NCI-H82 (cell line): ENCODE measurements around the gene SSH3.
"Not testable (repeated sequence)": the region's sequence is repeated elsewhere in the genome, so short reads cannot be mapped to it uniquely, and the experiment has no call there.

ENCODE experiments used
- DNase-seq: peaks from one replicate; lab custom pipeline; 2025; lab: John Stamatoyannopoulos, UW

SSH3 gene

DNA sequence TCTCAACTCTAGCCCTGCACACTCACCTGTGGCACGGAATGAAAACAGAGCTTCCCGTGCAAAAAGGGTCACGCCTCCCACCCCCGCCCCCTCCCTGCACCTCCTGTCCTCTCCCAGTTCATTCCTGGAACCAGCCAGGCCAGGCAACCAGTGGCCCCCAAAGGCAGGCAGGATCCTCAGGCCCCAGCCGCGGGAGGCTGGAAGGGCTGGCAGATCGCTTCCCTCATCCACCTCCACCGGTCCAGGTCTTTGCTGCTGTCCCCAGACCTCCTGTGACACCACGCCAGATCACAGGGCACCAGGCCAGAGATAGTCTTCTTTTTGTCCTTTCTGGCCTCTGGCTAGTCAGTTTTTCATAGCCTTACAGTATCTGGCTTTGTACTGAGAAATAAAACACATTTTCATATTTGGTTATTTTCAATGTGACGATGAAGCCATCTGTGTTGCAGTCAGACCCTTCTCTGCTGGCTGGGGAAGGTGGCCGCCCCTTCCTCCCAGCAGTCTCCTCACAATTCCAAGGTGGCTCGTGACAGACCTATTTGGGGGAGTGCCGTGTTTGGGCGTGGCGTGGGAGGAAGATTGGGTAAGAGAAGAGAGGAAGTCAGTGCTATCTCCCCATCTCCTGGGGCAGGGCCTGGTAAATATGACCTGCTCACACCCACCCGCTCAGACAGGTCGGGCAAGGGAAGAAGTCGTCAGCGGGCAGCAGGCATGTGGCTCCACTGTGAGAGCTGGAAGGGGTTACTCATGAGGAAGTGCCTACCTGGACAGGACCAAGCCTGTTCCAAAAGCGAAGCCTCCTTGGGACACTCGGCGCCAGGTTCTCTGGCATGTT is 9.1 kb downstream of the SSH3 start:
- DNase-seq: no peak

DNA sequence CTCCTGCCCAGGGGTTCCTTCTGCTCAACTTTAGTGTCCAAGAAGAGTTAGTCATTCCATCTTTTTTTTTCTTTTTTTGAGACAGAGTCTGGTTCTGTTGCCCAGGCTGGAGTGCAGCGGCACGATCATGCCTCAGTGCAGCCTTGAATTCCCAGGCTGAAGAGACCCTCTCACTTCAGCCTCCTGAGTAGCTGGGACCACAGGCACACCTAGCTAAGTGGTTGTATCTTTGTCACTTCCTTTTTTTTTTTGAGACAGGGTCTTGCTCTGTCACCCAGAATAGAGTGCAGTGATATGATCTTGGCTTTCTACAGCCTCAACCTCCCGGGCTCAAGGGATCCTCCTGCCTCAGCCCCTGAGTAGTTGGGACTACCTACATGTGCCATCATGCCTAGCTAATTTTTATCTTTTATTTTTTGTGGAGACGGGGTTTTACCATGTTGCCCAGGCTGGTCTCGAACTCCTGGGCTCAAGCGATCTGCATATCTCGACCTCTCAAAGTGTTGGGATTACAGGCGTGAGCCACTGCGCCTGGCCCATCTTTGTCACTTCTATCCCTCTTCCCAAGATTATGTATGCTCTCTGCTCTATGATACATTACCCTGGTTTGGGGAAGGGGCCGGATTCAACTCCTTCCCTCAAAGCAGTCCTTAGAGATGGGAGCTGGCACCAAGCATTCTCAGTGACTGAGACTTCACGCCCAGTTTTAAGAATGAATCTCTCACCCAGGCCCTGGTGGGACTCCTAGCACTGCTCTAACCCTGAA is 10.0 kb downstream of the SSH3 start:
- no peak for DNase-seq

DNA sequence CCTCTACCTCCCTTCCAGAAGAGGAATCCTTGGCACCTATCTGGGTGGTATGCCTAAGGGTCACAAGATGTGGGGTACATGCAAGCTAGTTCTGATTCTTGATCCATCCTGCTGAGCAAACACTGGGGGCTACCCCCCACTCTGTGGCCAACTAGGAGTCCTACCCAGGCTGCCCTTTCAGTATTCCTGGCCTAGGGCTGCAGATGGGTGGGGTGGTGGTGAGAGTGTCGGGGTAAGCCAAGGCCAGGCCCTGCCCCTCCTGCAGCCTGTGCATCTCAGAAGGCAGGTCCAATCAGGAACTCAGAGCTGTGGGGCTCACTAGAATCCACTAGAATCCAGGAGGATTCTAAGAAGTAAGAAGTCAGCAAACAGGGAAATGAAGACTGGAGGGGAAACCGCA is 10.9 kb downstream of the SSH3 start:
- DNase-seq: no peak

DNA sequence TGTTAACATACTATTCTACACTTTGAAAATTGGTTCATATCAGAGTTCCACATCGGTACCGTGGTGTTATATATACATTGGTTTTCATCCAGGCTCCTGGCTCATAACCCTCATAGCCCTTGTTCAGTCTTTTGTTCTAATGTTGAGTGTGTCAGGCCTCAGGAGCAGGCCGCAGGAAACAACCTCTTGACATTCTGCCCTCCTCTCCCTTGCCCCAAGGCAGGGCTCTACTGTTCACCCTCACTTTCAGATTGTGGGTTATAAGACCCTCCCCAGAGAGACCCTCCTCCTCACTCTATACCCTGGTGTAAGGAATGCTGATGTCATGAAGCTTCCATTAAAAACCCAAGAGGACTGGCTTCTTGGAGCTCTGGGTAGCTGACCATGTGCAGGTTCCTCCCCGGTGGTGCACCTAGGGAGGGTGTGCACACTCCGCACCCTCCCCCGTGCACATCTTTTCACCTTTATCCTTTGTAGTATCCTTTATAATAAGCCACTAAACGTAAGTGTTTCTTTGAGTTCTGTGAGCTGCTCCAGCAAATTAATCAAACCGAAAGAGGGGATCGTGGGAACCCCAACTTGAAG is 12.1 kb downstream of the SSH3 start:
- no peak for DNase-seq

DNA sequence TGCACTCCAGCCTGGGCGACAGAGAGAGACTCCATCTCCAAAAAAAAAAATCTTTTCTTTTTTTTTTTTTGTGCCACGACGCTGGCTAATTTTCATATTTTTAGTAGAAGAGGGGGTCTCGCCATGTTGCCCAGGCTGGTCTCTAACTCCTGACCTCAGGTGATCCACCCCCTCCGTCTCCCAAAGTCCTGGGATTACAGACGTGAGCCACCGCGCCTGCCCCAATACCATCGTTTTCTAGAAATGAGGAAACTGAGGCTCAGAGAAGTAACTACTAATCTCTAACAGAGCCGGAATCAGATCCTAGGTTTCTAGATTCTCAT is 13.5 kb downstream of the SSH3 start:
- no peak for DNase-seq

- DNase-seq: peak; percentile 98
These were observed 14.0 kb downstream of the SSH3 start for GRCh38 chr11:67317205-67317887.

GRCh38 chr11:67317888-67318555 is 14.7 kb downstream of the SSH3 start:
- DNase-seq: no peak

DNA sequence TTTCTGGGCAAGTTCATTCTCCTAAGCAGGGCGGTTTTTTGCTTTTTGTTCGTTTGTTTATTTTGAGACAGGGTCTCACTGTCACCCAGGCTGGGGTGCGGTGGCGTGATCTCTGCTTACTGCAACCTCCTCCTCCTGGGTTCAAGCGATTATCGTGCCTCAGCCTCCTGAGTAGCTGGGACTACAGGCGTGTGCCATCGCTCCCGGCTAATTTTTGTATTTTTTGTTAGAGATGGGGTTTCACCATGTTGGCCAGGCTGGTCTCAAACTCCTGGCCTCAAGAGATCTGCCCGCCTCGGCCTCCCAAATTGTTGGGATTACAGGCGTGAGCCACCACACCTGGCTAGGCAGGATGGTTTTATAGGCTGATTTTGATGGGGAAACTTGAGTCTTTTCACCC is 15.5 kb downstream of the SSH3 start:
- not testable (repeated sequence) for DNase-seq

GRCh38 chr11:67320011-67320410 is 16.7 kb downstream of the SSH3 start:
- no peak for DNase-seq

GRCh38 chr11:67320691-67321090 is 17.4 kb downstream of the SSH3 start:
- DNase-seq: no peak

GRCh38 chr11:67321313-67321871 is 18.1 kb downstream of the SSH3 start:
- DNase-seq: no peak

DNA sequence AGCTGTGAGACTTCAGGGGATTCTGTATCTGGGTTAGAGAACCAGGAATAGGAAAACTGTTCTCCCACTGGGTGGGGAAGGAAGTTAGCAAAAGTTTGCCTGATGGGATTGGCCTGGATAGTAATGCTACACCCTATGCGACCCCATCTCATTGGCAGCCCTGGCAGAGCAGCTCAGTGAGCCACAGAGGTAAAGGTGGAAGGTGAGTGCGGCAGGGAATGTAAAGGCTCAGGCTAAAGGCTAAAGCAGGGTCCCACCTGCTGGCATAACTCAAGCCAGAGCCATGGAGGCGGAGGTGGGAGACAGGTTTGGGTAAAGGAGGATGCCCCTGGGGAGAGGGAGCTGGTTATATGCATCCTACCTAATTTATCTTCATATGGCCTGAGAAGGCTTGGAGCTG is 18.7 kb downstream of the SSH3 start:
- DNase-seq: no peak

DNA sequence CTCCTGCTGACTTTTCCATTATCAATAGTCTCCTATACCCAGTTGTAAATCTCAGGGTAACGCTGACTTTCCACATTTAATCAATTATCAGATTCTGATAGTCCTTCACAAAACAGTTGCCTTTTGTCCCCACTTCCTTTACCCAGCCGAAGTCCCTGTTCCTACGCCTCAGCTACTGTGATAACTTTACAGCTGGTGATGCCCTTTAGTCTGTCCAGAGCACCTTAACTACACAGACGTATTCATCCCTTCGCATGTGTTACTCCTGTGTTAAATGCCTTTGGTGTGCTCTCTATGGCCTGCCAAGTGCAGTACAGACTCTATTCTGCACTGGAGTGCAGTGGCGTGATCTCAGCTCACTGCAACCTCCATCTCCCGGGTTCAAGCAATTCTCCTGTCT is 20.2 kb downstream of the SSH3 start:
- no peak for DNase-seq

DNA sequence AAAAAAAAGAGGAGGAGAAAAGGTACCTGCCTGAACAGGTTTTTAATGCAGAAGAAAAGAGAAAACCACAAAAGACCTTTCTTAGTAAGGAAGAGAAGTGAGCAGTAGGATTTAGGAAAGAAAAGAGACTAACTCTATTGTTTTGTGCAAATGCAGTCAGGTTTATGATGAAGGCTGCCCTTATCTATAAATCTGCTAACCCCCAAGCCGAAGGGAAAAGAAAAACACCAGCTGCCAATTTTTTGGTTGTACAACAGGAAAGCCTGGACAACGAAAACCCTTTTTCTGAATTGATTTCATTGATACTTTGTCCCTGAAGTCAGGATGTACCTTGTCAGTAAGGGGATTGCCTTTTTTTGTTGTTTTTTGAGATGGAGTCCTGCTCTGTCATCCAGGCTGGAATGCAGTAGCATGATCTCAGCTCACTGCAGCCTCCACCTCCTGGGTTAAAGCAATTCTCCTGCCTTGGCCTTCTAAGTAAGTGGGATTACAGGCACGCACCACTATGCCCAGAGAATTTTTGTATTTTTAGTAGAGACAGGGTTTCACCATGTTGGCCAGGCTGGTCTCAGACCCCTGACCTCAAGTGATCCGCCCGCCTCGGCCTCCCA is 28.9 kb downstream of the SSH3 start:
- no peak for DNase-seq

DNA sequence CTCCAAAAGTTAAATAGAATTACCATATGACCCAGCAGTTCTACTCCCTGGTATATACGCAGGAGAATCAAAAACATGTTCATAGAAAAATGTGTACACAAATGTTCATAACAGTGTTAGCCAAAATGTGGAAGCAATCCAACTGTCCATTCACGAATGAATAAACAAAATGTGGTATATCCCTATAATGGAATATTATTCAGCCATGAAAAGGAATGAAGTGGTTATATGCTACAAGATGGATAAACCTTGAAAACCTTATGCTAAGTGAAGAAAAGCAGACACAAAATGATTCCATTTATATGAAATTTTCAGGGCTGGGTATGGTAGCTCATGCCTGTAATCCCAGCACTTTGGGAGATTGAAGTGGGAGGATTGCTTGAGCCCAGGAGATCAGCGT is 33.9 kb downstream of the SSH3 start:
- no peak for DNase-seq

DNA sequence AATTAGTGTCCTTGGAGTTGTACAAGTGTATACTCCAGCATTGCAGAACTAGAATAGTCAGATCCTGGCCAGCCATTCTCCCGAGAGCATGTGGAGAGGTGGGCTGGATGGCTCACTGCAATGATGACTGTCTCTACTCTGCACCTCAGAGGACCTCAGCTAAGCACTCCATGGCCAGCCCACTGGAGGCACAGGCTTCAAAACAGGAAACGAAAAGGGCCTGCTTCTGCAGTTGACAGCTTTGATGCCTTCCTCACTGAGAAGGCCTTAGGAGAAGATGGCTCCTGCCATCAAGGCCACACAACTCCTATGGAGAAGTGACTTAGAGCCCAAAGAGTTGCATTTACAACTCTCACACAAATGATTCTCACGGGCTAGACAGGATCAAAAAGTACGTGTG is 40.9 kb downstream of the SSH3 start:
- DNase-seq: no peak

- no peak for DNase-seq
These were observed 42.1 kb downstream of the SSH3 start for GRCh38 chr11:67345247-67345919.

- DNase-seq: peak; percentile 39
These were observed 42.8 kb downstream of the SSH3 start for GRCh38 chr11:67345920-67346819.

- DNase-seq: peak; percentile 84
These were observed 44.8 kb downstream of the SSH3 start for GRCh38 chr11:67347964-67348749.
